GM21528 (cell line): ENCODE measurements around the gene FRMD8.
"Not testable (repeated sequence)": the region's sequence is repeated elsewhere in the genome, so short reads cannot be mapped to it uniquely, and the experiment has no call there.

Source experiments
- ATAC-seq: cut with Tn5 transposase; IDR thresholded peaks from one replicate; pipeline ENCODE4 v1.9.1; 2021; ENCODE audit warnings: mild to moderate bottlenecking, moderate library complexity; ENCODE audit not compliant: unreplicated experiment, low FRiP score

FRMD8 gene

GRCh38 chr11:65448418-65449105, 62.1 kb downstream of the FRMD8 start:
- no peak for ATAC-seq

- ATAC-seq: not testable (repeated sequence)
Observed at GRCh38 chr11:65451301-65451700, 64.9 kb downstream of the FRMD8 start.

GRCh38 chr11:65452259-65452658, 65.8 kb downstream of the FRMD8 start:
- ATAC-seq: not testable (repeated sequence)

GRCh38 chr11:65452806-65453490, 66.5 kb downstream of the FRMD8 start:
- ATAC-seq: no peak

GRCh38 chr11:65454311-65454695, 67.9 kb downstream of the FRMD8 start:
- no peak for ATAC-seq

GRCh38 chr11:65454696-65455456, 68.4 kb downstream of the FRMD8 start:
- peak; percentile 91 for ATAC-seq

GRCh38 chr11:65456418-65456817, 70.0 kb downstream of the FRMD8 start:
- ATAC-seq: no peak

- no peak for ATAC-seq
Observed at GRCh38 chr11:65459552-65459951, 73.1 kb downstream of the FRMD8 start.
